LNCaP clone FGC (cell line): ENCODE results near the gene TSC22D2.

Experiments used
- DNase-seq: peaks from one replicate; pipeline ENCODE4 v3.0.0-alpha.2; 2011; ENCODE audit warnings: low read depth
- H3K4me3 ChIP-seq: 2 replicates; pipeline ENCODE4 v1.5.1; 2011; ENCODE audit warnings: mild to moderate bottlenecking, low read depth, low read length, control low read depth
- TF ChIP-seq, protein P1 (sequence below): IDR thresholded peaks from 2 replicates; pipeline ENCODE4 v1.5.1; 2012; ENCODE audit warnings: mild to moderate bottlenecking; ENCODE audit not compliant: control insufficient read depth, insufficient read depth; ENCODE audit errors: extremely low read depth

The TSC22D2 gene

DNA sequence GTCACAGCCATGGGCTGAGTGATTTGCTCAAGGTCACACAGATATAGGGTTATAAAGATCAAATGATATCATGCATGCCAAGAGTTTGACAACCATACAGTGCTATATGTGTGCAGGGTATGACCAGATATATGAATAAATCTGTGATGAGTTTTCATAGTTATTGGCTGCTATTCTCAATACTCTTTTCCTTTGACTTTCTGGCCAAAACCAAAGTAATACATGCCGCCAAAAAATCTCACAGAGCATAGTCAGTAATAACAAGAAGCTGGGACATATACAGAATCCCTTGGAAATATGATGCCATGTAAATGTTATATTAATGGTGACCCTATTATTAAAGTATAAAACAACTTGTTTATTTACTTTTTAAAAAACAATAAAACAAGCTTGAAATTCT lies 11.6 kb upstream of the TSC22D2 start:
- TF ChIP-seq, protein P1, sequence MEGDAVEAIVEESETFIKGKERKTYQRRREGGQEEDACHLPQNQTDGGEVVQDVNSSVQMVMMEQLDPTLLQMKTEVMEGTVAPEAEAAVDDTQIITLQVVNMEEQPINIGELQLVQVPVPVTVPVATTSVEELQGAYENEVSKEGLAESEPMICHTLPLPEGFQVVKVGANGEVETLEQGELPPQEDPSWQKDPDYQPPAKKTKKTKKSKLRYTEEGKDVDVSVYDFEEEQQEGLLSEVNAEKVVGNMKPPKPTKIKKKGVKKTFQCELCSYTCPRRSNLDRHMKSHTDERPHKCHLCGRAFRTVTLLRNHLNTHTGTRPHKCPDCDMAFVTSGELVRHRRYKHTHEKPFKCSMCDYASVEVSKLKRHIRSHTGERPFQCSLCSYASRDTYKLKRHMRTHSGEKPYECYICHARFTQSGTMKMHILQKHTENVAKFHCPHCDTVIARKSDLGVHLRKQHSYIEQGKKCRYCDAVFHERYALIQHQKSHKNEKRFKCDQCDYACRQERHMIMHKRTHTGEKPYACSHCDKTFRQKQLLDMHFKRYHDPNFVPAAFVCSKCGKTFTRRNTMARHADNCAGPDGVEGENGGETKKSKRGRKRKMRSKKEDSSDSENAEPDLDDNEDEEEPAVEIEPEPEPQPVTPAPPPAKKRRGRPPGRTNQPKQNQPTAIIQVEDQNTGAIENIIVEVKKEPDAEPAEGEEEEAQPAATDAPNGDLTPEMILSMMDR = no peak
- DNase-seq = no peak
- no peak overlapping the region for H3K4me3 ChIP-seq

DNA sequence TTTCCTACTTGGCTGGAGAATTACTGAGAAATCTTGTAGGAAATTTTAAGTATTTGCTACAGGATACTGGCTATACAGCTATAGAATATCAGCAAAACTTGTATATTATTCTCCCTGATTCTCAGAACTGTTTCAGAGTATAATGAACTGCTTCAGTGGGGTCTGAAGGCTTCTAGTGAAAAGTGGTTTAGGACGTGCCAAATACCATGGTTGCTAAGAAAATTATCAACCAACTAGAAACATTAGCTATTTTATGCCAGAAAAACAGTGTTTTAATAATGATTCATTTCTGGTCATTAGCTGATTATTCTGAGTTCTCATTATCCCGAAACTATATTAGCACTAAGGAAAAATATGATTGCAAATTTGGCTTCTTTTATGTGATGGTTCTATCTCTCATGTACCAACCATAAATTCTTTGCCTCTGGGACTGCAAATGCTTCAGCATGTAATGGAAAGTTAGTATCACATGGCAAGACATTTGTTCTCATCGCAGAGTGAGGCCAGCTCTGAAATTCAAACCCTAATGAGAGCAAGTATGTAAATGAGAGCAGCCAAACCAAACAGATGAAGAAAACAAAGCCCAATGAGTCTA lies 11.0 kb upstream of the TSC22D2 start:
- TF ChIP-seq, protein P1 = no peak
- DNase-seq = no peak
- no peak overlapping the region for H3K4me3 ChIP-seq

GRCh38 chr3:150399060-150399459 lies 9.0 kb upstream of the TSC22D2 start:
- no peak overlapping the region for H3K4me3 ChIP-seq
- TF ChIP-seq, protein P1 = no peak
- no peak for DNase-seq

DNA sequence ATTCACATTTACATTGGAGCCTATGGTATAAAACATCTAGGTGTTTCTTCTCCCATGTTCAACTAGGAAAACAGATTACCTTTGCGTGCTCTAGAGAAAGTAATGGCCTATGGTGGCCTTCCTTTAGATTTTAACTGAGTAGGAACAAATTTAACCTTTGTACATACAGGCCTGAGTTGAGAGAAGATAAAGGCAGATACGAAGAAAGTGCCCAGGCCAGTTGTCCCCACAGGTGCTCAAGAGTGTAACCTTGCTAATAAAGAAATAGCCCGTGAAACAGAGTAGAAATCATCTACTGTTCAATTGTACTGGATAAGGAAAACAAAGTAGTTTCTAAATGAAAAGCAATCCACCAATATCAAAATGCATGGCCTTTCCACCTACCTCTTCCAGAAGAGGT lies 6.8 kb upstream of the TSC22D2 start:
- no peak for DNase-seq
- TF ChIP-seq, protein P1 = no peak
- no peak overlapping the region for H3K4me3 ChIP-seq

DNA sequence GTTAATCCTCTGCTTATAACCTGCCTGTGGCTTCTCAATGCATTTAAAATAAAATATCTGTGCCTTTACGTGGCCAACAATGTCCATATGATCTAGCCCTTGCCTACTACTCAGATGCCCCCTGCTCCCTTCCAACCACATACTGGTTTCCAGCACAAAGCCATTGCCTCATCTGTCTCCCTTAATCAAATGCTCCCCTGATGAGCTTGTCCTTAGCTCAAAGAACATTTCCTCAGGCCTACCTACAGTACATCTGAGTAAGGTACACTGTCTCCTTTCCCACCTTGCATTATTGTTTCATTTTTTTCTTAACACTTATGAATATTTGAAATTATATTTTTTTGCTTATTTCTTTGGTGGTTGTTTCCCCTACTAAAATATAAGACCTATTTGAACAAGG lies 5.9 kb upstream of the TSC22D2 start:
- H3K4me3 ChIP-seq = no peak overlapping the region
- TF ChIP-seq, protein P1 = no peak
- DNase-seq = no peak

DNA sequence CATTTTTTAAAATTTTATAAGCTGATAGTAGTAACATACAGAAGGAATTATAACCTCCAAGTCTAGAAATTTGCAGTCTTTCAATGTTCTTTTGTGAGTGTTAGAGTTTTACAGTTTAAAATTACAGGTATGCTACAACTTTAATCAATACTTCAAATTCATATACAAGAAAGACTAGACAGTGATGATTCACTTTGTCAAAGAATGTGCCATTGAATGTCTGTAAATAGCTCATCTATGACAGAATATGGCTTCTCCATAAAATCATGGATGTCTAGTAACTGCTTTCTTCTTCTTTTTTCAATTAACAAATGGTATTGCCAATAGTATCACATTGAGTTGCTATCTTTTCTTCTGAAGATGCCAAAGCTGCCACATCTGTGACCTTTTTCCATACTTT lies 4.1 kb upstream of the TSC22D2 start:
- DNase-seq = no peak
- H3K4me3 ChIP-seq = no peak overlapping the region
- TF ChIP-seq, protein P1 = no peak
